Hepatocyte (in vitro differentiated cells): Measurements from ENCODE around the gene ZBTB44. TPM values are rescaled to one million over a fixed set of nuclear protein-coding genes. Genes with fewer than 3 reads are reported as not detected.

Experiments
- DNase-seq: peaks from one replicate; pipeline ENCODE4 v3.0.0-alpha.2; 2016; ENCODE audit warnings: low spot score
- H2AFZ ChIP-seq: fragments of 200-600 bp; sonication (generic); 2 replicates; pipeline ENCODE4 v1.6.0; 2016; ENCODE audit warnings: antibody characterized with exemption, mild to moderate bottlenecking
- H3K27ac ChIP-seq: fragments of 200-600 bp; sonication (generic); 2 replicates; pipeline ENCODE4 v1.5.1; 2016; ENCODE audit warnings: mild to moderate bottlenecking
- H3K27me3 ChIP-seq: fragments of 200-600 bp; sonication (generic); 2 replicates; pipeline ENCODE4 v1.6.1; 2016
- H3K36me3 ChIP-seq: fragments of 200-600 bp; sonication (generic); replicated peaks from 2 replicates; pipeline ENCODE4 v1.5.1; 2016; ENCODE audit warnings: low read depth; ENCODE audit not compliant: insufficient read depth
- H3K4me1 ChIP-seq: fragments of 200-600 bp; sonication (generic); 2 replicates; pipeline ENCODE4 v1.5.1; 2016; ENCODE audit warnings: mild to moderate bottlenecking, moderate library complexity; ENCODE audit not compliant: insufficient read depth
- H3K4me2 ChIP-seq: fragments of 200-600 bp; sonication (generic); 2 replicates; pipeline ENCODE4 v1.6.0; 2016
- H3K4me3 ChIP-seq: fragments of 200-600 bp; sonication (generic); 2 replicates; pipeline ENCODE4 v1.5.1; 2016; ENCODE audit warnings: mild to moderate bottlenecking
- H3K79me2 ChIP-seq: fragments of 200-600 bp; sonication (generic); 2 replicates; pipeline ENCODE4 v1.6.0; 2017; ENCODE audit warnings: mild to moderate bottlenecking
- H3K9me2 ChIP-seq: fragments of 200-600 bp; sonication (generic); replicated peaks from 2 replicates; pipeline ENCODE4 v1.6.0; 2017; ENCODE audit warnings: mild to moderate bottlenecking; ENCODE audit not compliant: insufficient read depth
- H3K9me3 ChIP-seq: fragments of 200-600 bp; sonication (generic); 2 replicates; pipeline ENCODE4 v1.5.1; 2016; ENCODE audit warnings: low read depth, mild to moderate bottlenecking
- H4K20me1 ChIP-seq: fragments of 200-600 bp; sonication (generic); 2 replicates; pipeline ENCODE4 v1.6.0; 2016; ENCODE audit warnings: mild to moderate bottlenecking; ENCODE audit not compliant: insufficient read depth, poor library complexity, severe bottlenecking
- EZH2 ChIP-seq: fragments of 200-600 bp; sonication (generic); IDR thresholded peaks from 2 replicates; pipeline ENCODE4 v1.6.1; 2016; ENCODE audit warnings: antibody characterized with exemption, mild to moderate bottlenecking, borderline replicate concordance
- EZH2phosphoT487 ChIP-seq: fragments of 200-600 bp; sonication (generic); IDR thresholded peaks from one replicate; pipeline ENCODE4 v1.6.1; 2018; ENCODE audit warnings: antibody characterized with exemption, mild to moderate bottlenecking, low read depth, moderate library complexity; ENCODE audit not compliant: unreplicated experiment, severe bottlenecking
- WGBS: methylation state at CpG from one replicate; pipeline ENCODE4 v1.1.6; 2016; ENCODE audit warnings: low lambda C conversion rate; ENCODE audit errors: missing lambda C conversion rate; 5-methylcytosine and 5-hydroxymethylcytosine counted together
- polyA plus RNA-seq: library from polyadenylated mRNA; unstranded; fragments of >200 nt; fragmentation: Nextera tagmentation; extraction: Ambion mirVana; gene quantifications from 2 replicates; pipeline ENCODE4 v1.2.1, GENCODE V29; 2016
- total RNA-seq: library from RNA; depleted of rRNA; stranded (reverse); fragments of >200 nt; gene quantifications from 2 replicates; pipeline ENCODE4 v1.2.3, GENCODE V29; 2014
- TF ChIP-seq, protein P1 (sequence below): fragments of 200-600 bp; sonication (generic); IDR thresholded peaks from 2 replicates; pipeline ENCODE4 v1.5.1; 2016; ENCODE audit warnings: antibody characterized with exemption, mild to moderate bottlenecking; ENCODE audit not compliant: poor library complexity

Gene ZBTB44
- total and polyA plus RNA-seq, 2 experiments from 2014 or later = 7.3 to 53.8 TPM

DNA sequence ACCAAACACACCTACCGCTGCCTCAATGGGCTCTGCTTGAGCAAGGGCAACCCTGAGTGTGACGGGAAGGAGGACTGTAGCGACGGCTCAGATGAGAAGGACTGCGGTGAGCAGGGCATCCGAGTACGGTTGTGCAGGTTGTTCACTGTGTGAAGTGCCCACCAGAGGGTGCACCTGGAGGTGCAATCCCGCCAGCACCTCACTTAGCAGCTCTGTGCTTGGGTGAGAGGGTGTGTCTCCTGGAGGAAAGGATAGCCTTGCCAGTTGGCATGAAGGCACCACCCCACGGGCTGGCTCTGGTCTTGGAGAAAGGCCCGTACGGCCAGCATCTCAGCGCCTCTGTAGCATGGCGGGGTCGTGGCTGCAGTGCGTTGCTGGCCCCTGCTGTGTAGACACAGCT lies 115.8 kb downstream of the ZBTB44 start:
- H3K9me2 ChIP-seq = no peaks in the 10 kb centered on the region
- no peaks in the 10 kb centered on the region for H4K20me1 ChIP-seq
- no peaks in the 10 kb centered on the region for H3K79me2 ChIP-seq
- no peak for DNase-seq
- no peak overlapping the region for H3K27ac ChIP-seq
- TF ChIP-seq EZH2 (no peak), EZH2phosphoT487 (no peak)
- TF ChIP-seq, protein P1, sequence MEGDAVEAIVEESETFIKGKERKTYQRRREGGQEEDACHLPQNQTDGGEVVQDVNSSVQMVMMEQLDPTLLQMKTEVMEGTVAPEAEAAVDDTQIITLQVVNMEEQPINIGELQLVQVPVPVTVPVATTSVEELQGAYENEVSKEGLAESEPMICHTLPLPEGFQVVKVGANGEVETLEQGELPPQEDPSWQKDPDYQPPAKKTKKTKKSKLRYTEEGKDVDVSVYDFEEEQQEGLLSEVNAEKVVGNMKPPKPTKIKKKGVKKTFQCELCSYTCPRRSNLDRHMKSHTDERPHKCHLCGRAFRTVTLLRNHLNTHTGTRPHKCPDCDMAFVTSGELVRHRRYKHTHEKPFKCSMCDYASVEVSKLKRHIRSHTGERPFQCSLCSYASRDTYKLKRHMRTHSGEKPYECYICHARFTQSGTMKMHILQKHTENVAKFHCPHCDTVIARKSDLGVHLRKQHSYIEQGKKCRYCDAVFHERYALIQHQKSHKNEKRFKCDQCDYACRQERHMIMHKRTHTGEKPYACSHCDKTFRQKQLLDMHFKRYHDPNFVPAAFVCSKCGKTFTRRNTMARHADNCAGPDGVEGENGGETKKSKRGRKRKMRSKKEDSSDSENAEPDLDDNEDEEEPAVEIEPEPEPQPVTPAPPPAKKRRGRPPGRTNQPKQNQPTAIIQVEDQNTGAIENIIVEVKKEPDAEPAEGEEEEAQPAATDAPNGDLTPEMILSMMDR = no peak
- no peaks in the 10 kb centered on the region for H3K9me3 ChIP-seq
- H3K4me1 ChIP-seq = no peaks in the 10 kb centered on the region
- no peak overlapping the region for H3K4me3 ChIP-seq
- 95% methylated on average over 15 of the region's 15 CpGs for WGBS
- H3K36me3 ChIP-seq = no peaks in the 10 kb centered on the region
- no peak overlapping the region for H3K4me2 ChIP-seq
- H2AFZ ChIP-seq = no peak overlapping the region
- no peaks in the 10 kb centered on the region for H3K27me3 ChIP-seq

DNA sequence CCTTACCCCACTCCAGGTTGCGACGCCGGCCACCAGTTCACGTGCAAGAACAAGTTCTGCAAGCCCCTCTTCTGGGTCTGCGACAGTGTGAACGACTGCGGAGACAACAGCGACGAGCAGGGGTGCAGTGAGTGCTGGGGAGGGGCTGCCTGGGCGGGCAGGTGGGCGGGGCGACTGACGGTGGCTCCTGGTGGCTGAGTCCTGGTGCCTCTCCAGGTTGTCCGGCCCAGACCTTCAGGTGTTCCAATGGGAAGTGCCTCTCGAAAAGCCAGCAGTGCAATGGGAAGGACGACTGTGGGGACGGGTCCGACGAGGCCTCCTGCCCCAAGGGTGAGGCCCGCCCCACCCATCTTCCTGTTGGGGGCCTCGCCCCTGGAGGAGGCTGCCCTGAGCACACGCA lies 116.4 kb downstream of the ZBTB44 start:
- Histone ChIP-seq H4K20me1 (no peaks in the 10 kb centered on the region), H3K4me1 (no peaks in the 10 kb centered on the region), H3K27me3 (no peaks in the 10 kb centered on the region), H3K9me2 (no peaks in the 10 kb centered on the region), H3K79me2 (no peaks in the 10 kb centered on the region), H3K36me3 (no peaks in the 10 kb centered on the region), H3K27ac (no peak overlapping the region), H3K9me3 (no peaks in the 10 kb centered on the region), H3K4me3 (no peak overlapping the region), H3K4me2 (no peak overlapping the region), H2AFZ (no peak overlapping the region)
- TF ChIP-seq EZH2phosphoT487 = no peak
- TF ChIP-seq, protein P1 = no peak
- WGBS = 90% methylated on average over 22 of the region's 22 CpGs
- no peak for DNase-seq

DNA sequence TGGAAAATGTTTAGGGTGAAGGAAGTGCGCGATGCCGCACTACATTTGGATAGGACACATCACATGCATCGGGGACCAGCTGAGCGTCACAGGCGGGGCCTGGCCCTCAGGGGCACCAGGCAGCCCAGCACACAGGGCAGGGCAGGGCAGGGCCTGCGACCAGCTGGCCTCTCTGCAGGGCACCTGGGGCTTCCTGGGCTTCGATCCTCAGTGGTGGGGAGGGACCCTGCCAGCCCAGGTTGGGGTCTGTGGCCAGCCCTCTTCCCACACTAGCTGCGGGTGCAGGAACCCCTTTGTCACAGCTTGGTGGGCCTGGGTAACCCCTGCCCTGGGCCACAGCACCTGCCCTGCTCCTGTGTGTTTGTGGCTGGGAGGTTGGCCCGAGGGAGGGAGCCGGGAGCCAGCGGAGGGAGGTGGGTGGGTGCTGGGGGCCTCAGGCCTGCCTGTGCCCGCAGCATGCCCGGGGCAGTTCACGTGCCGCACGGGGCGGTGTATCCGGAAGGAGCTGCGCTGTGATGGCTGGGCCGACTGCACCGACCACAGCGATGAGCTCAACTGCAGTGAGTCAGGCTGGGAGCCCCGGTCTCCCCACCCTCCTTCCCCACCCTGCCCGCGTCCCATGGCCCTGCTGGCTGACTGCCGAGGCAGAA lies 117.2 kb downstream of the ZBTB44 start:
- WGBS = 96% methylated on average over 20 of the region's 27 CpGs
- H3K27me3 ChIP-seq = no peaks in the 10 kb centered on the region
- H3K36me3 ChIP-seq = no peaks in the 10 kb centered on the region
- H3K4me3 ChIP-seq = no peak overlapping the region
- no peaks in the 10 kb centered on the region for H3K79me2 ChIP-seq
- H3K9me3 ChIP-seq = no peaks in the 10 kb centered on the region
- H2AFZ ChIP-seq = no peak overlapping the region
- DNase-seq = no peak
- TF ChIP-seq, protein P1 = no peak
- TF ChIP-seq EZH2phosphoT487 = no peak
- TF ChIP-seq EZH2 = no peak
- H3K9me2 ChIP-seq = no peaks in the 10 kb centered on the region
- no peaks in the 10 kb centered on the region for H4K20me1 ChIP-seq
- no peak overlapping the region for H3K4me2 ChIP-seq
- no peaks in the 10 kb centered on the region for H3K4me1 ChIP-seq
- H3K27ac ChIP-seq = no peak overlapping the region
